RWPE1 (cell line): ENCODE results near the gene FBH1.

ENCODE experiments used
- CTCF ChIA-PET: fragments of 350-600 bp; sonication (Branson Sonifier 250); formaldehyde crosslinking; extraction: SDS; loops from one replicate; lab custom pipeline; 2021; lab: Yijun Ruan, JAX
- POLR2A ChIA-PET: fragments of 400-600 bp; formaldehyde crosslinking; extraction: SDS; loops from one replicate; lab custom pipeline; 2020; ENCODE audit warnings: antibody characterized with exemption; ENCODE audit not compliant: low non-redundant PET; lab: Yijun Ruan, JAX
- DNase-seq: peaks from one replicate; pipeline ENCODE4 v3.0.0; 2012; ENCODE audit warnings: low spot score
- H3K27ac ChIP-seq: fragments of 450-650 bp; 2 replicates; pipeline ENCODE4 v1.5.1; 2017
- CTCF ChIP-seq: fragments of 450-650 bp; conservative IDR thresholded peaks from 2 replicates; pipeline ENCODE4 v1.5.1; 2017; ENCODE audit warnings: low read depth, mild to moderate bottlenecking

The FBH1 gene

GRCh38 chr10:5971886-5972285, 81.8 kb downstream of the FBH1 start:
- TF ChIP-seq CTCF = no peak
- POLR2A ChIA-PET = no interaction called here
- H3K27ac ChIP-seq = peak overlapping the region; percentile 74
- CTCF ChIA-PET = interaction anchor here (0.6 kb wide), 2 partner anchors 8 to 94 kb away, joined by 3 to 5 read pairs; no protein-coding TSS in a partner anchor
- no peak for DNase-seq

GRCh38 chr10:5973069-5973468, 83.0 kb downstream of the FBH1 start:
- ChIA-PET CTCF (no interaction called here), POLR2A (no interaction called here)
- DNase-seq = no peak
- no peak for TF ChIP-seq CTCF
- H3K27ac ChIP-seq = no peak overlapping the region

- peak overlapping the region; percentile 88 for H3K27ac ChIP-seq
- peak; percentile 13 for DNase-seq
- ChIA-PET CTCF (interaction anchor here (0.6 kb wide), 1 partner anchor 76 kb away, joined by 3 read pairs; no protein-coding TSS in a partner anchor), POLR2A (interaction anchor here (0.5 kb wide), 1 partner anchor 167 kb away, joined by 3 read pairs; no protein-coding TSS in a partner anchor)
- no peak for TF ChIP-seq CTCF
These were observed 85.8 kb downstream of the FBH1 start for GRCh38 chr10:5975641-5976473.

- no peak for TF ChIP-seq CTCF
- DNase-seq = peak; percentile 50
- CTCF ChIA-PET = interaction anchor here (0.6 kb wide), 1 partner anchor 75 kb away, joined by 3 read pairs; no protein-coding TSS in a partner anchor
- H3K27ac ChIP-seq = peak overlapping the region; percentile 88
- POLR2A ChIA-PET = interaction anchor here (0.5 kb wide), 1 partner anchor 168 kb away, joined by 3 read pairs; no protein-coding TSS in a partner anchor
These were observed 86.7 kb downstream of the FBH1 start for GRCh38 chr10:5976512-5977470.

- ChIA-PET CTCF (no interaction called here), POLR2A (interaction anchor here (0.7 kb wide), 1 partner anchor 22 kb away, joined by 5 read pairs; no protein-coding TSS in a partner anchor)
- peak; percentile 84 for DNase-seq
- TF ChIP-seq CTCF = peak; percentile 64
- H3K27ac ChIP-seq = peak within 1 kb of the TSS; percentile 88
These were observed 87.6 kb downstream of the FBH1 start, which contains the start of gene IL15RA for GRCh38 chr10:5977471-5978229. Gene IL15RA, minus strand, starts transcription at chr10:5977543. Its CDS starts 51 bp downstream, at chr10:5977492.
